LNCaP clone FGC (cell line): ENCODE measurements around the gene CACNA1E.

Experiments
- DNase-seq: peaks from one replicate; pipeline ENCODE4 v3.0.0-alpha.2; 2011; ENCODE audit warnings: low read depth
- H3K4me3 ChIP-seq: 2 replicates; pipeline ENCODE4 v1.5.1; 2011; ENCODE audit warnings: mild to moderate bottlenecking, low read depth, low read length, control low read depth
- CTCF ChIP-seq: IDR thresholded peaks from 2 replicates; pipeline ENCODE4 v1.5.1; 2012; ENCODE audit warnings: mild to moderate bottlenecking; ENCODE audit not compliant: control insufficient read depth, insufficient read depth; ENCODE audit errors: extremely low read depth

CACNA1E gene

GRCh38 chr1:181626279-181626938 lies 143.1 kb downstream of the CACNA1E start:
- H3K4me3 ChIP-seq: no peak overlapping the region
- TF ChIP-seq CTCF: no peak
- DNase-seq: no peak

GRCh38 chr1:181630398-181630797 lies 147.1 kb downstream of the CACNA1E start:
- no peak for DNase-seq
- TF ChIP-seq CTCF: no peak
- no peak overlapping the region for H3K4me3 ChIP-seq

- no peak for DNase-seq
- no peak for TF ChIP-seq CTCF
These were observed 147.5 kb downstream of the CACNA1E start for GRCh38 chr1:181630838-181631237.

GRCh38 chr1:181632492-181632891 lies 149.2 kb downstream of the CACNA1E start:
- no peak for DNase-seq
- no peak overlapping the region for H3K4me3 ChIP-seq
- 0 out of 2 replicates have a peak, but pooled peaks have one; percentile 12 for TF ChIP-seq CTCF

More at GRCh38 chr1:181630838-181631237, 147.5 kb downstream of the CACNA1E start:
- no peak overlapping the region for H3K4me3 ChIP-seq

DNA sequence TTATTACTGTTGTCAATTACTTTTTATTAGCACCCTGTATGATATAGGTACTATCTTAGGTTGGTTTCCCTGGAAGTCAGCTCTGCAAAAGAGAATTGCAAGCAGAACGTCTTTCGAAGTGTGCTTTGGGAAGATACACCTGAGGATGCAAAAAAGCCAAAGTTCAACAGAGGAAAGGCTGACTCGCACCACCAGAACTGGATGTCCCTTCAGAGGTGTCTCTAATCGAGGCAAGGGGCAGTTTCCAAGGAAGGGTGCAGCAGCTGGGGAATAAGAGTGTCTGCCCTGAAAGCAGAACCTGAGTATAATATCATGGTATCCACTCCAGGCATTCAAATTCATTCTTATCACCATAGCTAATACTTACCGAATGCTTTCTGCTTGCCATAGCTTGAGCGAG lies 149.6 kb downstream of the CACNA1E start:
- no peak for TF ChIP-seq CTCF
- H3K4me3 ChIP-seq: no peak overlapping the region
- no peak for DNase-seq

DNA sequence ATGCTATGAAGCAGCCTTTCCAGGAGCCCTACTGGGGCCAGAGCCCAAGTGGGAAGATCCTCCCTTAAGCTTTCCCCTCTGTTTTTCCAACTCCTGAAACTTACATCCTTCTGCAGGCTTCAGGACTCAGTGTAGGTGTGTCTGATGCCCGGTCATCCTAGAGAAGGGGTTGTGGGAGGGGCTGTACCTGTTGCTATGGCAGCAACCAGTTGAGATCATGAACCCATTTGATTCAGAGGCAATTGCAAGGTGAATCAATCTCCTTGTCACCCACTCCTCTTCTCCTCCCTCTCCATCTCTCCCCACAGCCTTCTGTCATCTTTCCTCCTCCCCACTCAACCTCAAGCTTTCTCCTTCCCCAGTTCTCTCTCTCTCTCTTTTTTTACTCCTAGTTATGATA lies 151.8 kb downstream of the CACNA1E start:
- TF ChIP-seq CTCF: no peak
- DNase-seq: no peak
- H3K4me3 ChIP-seq: no peak overlapping the region

GRCh38 chr1:181637998-181638397 lies 154.7 kb downstream of the CACNA1E start:
- TF ChIP-seq CTCF: no peak
- DNase-seq: no peak
- no peak overlapping the region for H3K4me3 ChIP-seq
